HG02943 (cell line): Measurements from ENCODE around the gene MBNL1.
"Not testable (repeated sequence)": the region's sequence is repeated elsewhere in the genome, so short reads cannot be mapped to it uniquely, and the experiment has no call there.

ENCODE experiments used
- ATAC-seq: cut with Tn5 transposase; IDR thresholded peaks from one replicate; pipeline ENCODE4 v1.9.1; 2021; ENCODE audit warnings: mild to moderate bottlenecking, low read depth, moderate library complexity; ENCODE audit not compliant: unreplicated experiment

The MBNL1 gene

DNA sequence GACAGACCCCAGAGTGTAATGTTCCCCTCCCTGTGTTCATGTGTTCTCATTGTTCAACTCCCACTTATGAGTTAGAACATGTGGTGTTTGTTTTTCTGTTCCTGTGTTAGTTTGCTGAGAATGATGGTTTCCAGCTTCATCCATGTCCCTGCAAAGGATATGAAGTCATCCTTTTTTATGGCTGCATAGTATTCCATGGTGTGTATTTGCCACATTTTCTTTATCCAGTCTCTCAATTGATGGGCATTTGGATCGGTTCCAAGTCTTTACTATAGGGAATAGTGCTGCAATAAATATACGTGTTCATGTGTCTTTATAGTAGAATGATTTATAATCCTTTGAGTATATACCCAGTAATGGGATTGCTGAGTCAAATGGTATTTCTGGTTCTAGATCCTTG, 98.5 kb downstream of the MBNL1 start:
- not testable (repeated sequence) for ATAC-seq

DNA sequence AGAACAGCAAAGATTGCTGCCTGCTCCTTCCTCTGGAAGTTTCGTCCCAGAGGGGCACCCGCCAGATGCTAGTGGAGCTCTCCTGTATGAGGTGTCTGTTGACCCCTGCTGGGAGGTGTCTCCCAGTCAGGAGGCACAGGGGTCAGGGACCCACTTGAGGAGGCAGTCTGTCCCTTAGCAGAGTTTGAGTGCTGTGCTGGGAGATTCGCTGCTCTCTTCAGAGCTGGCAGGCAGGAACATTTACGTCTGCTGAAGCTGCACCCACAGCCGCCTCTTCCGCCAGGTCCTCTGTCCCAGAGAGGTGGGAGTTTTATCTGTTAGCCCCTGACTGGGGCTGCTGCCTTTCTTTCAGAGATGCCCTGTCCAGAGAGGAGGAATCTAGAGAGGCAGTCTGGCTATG, 103.9 kb downstream of the MBNL1 start:
- not testable (repeated sequence) for ATAC-seq

DNA sequence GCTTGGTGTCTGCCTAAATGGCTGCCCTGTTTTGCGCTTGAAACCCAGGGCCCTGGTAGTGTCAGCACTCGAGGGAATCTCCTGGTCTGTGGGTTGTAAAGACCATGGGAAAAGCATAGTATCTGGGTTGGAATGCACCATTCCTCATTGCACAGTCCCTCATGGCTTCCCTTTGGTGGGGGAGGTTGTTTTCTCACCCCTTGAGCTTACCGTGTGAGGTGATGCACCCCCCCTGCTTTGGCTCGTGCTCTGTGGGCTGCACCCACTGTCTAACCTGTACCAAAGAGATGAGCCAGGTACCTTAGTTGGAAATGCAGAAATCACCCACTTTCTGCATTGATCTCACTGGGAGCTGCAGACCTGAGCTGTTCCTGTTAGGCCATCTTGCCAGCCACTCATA, 104.7 kb downstream of the MBNL1 start:
- ATAC-seq: no peak

GRCh38 chr3:152374262-152374990, 105.7 kb downstream of the MBNL1 start:
- no peak for ATAC-seq

- ATAC-seq: no peak
These were observed 106.8 kb downstream of the MBNL1 start for GRCh38 chr3:152375546-152375945.

GRCh38 chr3:152376351-152377183, 107.8 kb downstream of the MBNL1 start:
- ATAC-seq: peak; percentile 72

DNA sequence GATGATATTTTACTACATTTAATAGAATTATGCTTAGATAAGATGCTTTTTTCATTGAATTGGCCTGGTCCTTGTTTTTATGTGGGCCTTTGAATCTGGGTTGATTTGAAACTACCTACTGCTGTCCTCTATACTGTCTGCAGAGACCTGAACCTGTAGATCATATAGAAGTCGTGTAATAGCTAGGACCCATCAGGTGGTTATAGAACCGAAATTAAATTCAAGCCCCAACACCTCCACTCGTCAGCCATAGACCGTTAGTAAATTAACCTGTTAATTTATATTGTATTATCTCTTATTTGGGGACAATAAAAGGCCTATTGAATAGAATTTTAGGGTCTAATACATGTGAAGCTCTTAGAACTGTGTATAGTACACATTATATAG, 108.4 kb downstream of the MBNL1 start:
- ATAC-seq: no peak

GRCh38 chr3:152379415-152380042, 110.8 kb downstream of the MBNL1 start:
- ATAC-seq: no peak

DNA sequence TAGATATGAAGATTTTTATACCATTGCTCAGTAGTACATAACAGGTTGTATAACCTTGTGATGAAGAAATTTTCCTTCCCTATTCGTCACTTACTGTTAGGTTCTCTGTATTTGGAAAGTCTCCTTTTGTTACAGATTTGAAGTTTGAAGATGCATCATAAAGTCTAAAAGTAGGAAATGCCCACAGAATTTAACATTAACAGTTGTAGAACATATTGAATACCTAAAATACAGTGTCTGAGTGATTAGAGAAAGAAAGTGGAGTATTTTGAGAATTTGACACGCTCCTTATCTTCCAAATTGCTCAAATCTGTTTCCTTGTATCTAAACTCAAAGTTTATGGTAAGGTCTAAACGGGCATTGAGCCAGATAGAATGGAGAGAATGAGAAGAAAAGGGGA, 111.3 kb downstream of the MBNL1 start:
- no peak for ATAC-seq

DNA sequence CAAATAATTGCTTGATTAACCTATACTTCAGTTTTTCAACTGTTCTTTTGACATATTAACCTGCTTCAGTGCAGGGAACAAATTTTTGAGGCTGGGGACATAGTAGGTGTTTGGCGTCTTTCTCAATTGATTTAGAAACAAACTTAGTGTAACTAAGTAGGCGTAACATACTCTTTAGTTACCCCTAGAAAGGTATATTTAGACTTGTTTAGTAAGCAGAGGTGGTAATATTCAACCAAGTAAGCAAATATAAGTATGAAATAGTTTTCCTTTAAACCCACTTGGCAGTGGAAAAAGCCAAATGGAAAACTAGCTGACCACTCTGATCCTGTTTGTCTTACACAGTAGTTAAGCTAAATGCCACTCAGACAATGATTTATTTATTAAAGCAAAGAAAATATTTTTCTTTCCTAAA, 113.2 kb downstream of the MBNL1 start:
- ATAC-seq: peak; percentile 50

DNA sequence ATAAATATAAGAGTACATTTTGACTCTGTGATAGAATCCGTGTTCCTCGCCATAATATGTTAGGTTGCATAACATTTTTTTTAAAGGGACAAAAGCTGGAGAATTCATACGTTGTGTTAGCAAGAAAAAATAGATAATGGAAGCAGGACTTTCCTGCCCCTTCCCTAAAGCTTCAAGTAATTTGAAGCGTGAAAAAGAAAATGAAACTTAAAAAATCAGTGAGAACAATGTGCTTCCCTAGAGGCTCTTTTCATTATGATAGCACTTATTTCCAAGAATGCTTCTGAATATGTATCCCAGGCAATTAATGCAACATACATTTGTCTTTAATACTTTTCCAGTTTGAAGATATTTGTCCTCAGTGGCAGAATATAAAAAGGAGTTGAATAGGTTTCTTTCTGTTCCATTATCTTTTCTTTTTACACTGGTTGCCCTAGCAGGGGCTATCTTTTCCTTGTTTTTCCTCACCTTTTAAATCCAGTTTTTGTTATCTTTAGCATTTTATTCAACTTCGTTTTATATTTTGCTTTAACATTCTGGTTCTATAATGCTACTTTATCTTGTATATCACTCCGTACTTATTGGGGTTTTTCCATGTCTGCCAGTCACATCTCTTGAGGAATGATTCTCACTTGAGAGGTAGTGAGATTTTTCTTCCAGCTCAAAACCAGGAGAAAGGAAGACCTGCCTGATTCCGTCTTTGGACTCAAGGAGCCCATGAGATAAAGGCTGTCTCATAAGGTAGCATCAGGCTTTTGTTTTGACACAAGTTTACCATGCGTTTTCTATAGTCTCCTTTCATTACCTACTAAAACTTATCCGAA, 113.8 kb downstream of the MBNL1 start:
- ATAC-seq: no peak

DNA sequence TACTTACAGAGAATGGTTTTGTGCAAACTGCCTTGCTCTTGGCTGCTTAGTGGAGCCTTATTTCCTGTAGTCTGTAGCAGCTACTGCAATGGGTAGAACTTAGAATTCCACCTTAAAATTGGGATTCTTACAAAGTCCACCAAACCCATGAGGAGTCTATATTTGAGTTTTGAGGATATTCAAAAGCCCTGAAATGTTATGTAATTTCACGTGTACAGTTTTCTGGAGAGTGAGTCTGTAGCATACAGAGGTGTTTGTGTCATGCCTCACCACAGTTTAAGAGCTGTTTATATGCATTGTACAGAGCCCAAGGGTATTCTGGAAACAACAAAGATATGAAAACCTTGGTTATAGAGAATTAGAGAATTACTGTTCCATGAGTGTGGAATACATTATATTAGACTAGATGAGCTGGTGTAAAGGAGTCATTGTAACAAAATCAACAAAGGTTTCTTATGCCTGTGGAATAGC, 114.4 kb downstream of the MBNL1 start:
- ATAC-seq: no peak

- ATAC-seq: no peak
These were observed 115.7 kb downstream of the MBNL1 start for GRCh38 chr3:152384412-152384811.

DNA sequence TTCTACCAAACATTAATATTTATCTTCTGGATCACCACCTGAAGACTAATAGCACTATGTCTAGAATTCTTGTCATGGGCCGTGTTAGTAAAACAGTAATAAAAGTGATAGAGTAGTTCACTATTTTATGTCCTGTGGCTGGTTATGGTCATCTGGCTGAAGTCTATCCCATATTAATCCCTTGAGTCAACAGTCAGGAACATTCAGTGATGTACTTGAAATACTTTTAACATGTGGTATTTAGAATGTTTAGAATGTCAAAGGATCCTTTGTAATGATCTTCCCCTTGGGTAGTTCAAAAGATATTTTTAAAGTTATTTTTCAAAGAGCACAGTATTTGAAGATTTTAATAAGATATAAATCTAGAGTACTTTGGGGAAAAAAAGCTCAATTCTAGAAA, 117.0 kb downstream of the MBNL1 start:
- no peak for ATAC-seq

DNA sequence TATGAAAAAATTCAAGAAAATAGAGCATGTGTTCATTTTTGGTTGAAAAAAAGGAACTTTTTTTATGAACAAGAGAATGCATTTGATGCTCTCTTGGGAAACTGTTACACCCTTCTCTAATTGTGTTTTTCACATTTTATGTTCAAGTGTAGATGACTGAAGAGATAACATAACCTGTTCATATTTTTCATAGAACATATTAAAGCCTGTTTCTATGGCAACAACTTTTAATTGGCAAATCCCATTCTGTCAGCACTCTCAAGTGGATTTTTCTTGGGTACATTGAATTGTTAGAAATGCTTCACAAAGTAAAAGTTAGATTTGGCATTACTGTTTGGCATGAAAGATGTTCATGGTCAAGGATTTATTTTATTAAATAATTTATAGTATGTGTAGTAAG, 117.5 kb downstream of the MBNL1 start:
- ATAC-seq: no peak

- no peak for ATAC-seq
These were observed 119.9 kb downstream of the MBNL1 start for GRCh38 chr3:152388631-152389030.

DNA sequence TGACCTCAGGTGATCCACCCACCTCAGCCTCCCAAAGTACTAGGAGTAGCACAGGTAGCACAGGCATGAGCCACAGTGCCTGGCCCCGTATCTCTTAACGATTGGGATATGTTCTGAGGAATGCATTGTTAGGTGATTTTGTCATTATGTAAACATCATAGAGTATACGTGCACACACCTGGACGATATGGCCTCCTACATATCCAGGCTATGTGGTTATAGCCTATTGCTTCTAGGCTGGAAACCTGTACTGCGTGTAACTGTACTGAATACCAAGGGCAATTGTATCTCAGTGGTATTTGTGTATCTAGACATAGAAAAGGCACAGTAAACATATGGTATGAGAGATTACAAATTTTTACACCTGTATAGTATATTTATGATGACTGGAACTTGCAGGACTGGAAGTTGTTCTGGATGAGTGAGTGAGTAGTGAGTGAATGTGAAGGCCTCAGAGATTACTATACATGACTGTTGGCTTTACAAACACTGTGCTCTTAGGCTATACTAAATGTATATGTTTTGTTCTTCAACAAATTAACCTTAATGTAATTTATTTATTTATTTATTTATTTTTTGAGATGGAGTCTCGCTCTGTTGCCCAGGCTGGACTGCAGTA, 120.7 kb downstream of the MBNL1 start:
- no peak for ATAC-seq

DNA sequence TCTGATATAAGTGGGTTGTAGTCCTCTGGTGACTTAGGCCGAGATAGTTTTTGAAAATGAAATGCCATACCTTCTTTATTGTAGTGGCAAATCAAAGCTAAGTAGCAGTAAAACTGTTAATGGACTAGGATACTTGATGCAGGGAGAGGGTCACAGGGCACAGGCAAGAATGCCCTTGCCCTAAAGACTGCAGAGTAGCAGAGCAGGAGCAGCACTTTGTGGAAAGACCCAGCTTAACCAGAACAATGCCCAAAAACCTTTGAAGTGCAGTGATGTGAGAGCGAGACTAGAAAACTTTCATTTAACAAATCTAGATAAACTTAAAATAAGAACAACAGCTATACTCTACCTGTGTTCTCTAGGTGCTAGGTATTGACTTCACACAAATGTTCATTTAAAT, 121.9 kb downstream of the MBNL1 start:
- ATAC-seq: no peak

GRCh38 chr3:152391671-152392070, 122.9 kb downstream of the MBNL1 start:
- ATAC-seq: no peak

- ATAC-seq: no peak
These were observed 123.6 kb downstream of the MBNL1 start for GRCh38 chr3:152392272-152392880.
